GM18909 (cell line): ENCODE measurements around the gene EFNA4.

Experiments
- ATAC-seq: cut with Tn5 transposase; IDR thresholded peaks from one replicate; pipeline ENCODE4 v1.9.1; 2021; ENCODE audit warnings: mild to moderate bottlenecking; ENCODE audit not compliant: unreplicated experiment, poor library complexity

EFNA4 gene

GRCh38 chr1:155071701-155072100, 8.2 kb downstream of the EFNA4 start:
- ATAC-seq, result no peak

GRCh38 chr1:155072531-155073289, 9.2 kb downstream of the EFNA4 start:
- ATAC-seq, result no peak

- no peak for ATAC-seq
Measured at GRCh38 chr1:155073377-155074242, 10.1 kb downstream of the EFNA4 start.

- ATAC-seq, result no peak
Measured at GRCh38 chr1:155075535-155075934, 12.0 kb downstream of the EFNA4 start.

- no peak for ATAC-seq
Measured at GRCh38 chr1:155076371-155076770, 12.8 kb downstream of the EFNA4 start.

GRCh38 chr1:155077346-155077745, 13.8 kb downstream of the EFNA4 start:
- no peak for ATAC-seq

GRCh38 chr1:155077758-155078445, 14.4 kb downstream of the EFNA4 start:
- no peak for ATAC-seq

- ATAC-seq, result peak; percentile 46
Measured at GRCh38 chr1:155078469-155079209, 15.1 kb downstream of the EFNA4 start, which contains the start of gene EFNA3. Gene EFNA3 (plus strand): TSS chr1:155078837. CDS start chr1:155078942, 105 bp downstream.

GRCh38 chr1:155079210-155079486, 15.6 kb downstream of the EFNA4 start:
- ATAC-seq, result no peak

GRCh38 chr1:155079487-155080311, 16.2 kb downstream of the EFNA4 start:
- no peak for ATAC-seq

- ATAC-seq, result no peak
Measured at GRCh38 chr1:155080312-155081228, 17.0 kb downstream of the EFNA4 start.

- ATAC-seq, result no peak
Measured at GRCh38 chr1:155081472-155082300, 18.1 kb downstream of the EFNA4 start.

GRCh38 chr1:155082301-155083051, 18.9 kb downstream of the EFNA4 start:
- ATAC-seq, result no peak

- ATAC-seq, result no peak
Measured at GRCh38 chr1:155083052-155083541, 19.6 kb downstream of the EFNA4 start.

- peak; percentile 1 for ATAC-seq
Measured at GRCh38 chr1:155083865-155084721, 20.6 kb downstream of the EFNA4 start.
